ENCODE data around the gene SREBF1.

- TF ChIP-seq CTCF (IDR thresholded peaks at IDR 0.05; ENCODE audit: control extremely low read depth in 1 of 3, insufficient read depth in 1 of 3, low read depth in 1 of 3, low read length in 3 of 3) = no peak
- TF ChIP-seq ZNF274 (IDR thresholded peaks at IDR 0.05; ENCODE audit: borderline replicate concordance, extremely low read depth, low read length) = no peak
- no peak for TF ChIP-seq TCF12 (IDR thresholded peaks at IDR 0.05; ENCODE audit: low read depth, low read length)
- no peak for TF ChIP-seq EGR1 (IDR thresholded peaks at IDR 0.05; ENCODE audit: borderline replicate concordance, low read depth, low read length)
- no peak for TF ChIP-seq EZH2 (IDR thresholded peaks at IDR 0.05; ENCODE audit: low read depth, low read length, severe bottlenecking)
Observed at GRCh38 chr17:17815436-17816200, 21.2 kb downstream of the SREBF1 start.
